ENCODE results near the gene GMCL2. TPM values are rescaled to one million over a fixed set of nuclear protein-coding genes. Genes with fewer than 3 reads are reported as not detected.

Gene GMCL2
- total and polyA plus RNA-seq, 9 of the 15 experiments (the other 6 are each of a cell fraction or from before 2014, with no cell fraction given): 0.04 TPM; not detected in 8

GRCh38 chr5:178153530-178154340 is 33.4 kb downstream of the GMCL2 start, which contains the start of gene NHP2 (continued):
- TF ChIP-seq POLR2AphosphoS5 (IDR thresholded peaks at IDR 0.05; ENCODE audit: control insufficient read depth, insufficient read depth, low read depth, low read length) (peak; percentile 53), ZNF347 (CRISPR knock-in tag; IDR thresholded peaks at IDR 0.05; ENCODE audit: low read depth) (no peak), IRF9 (tag; IDR thresholded peaks at IDR 0.05) (no peak), ZEB2 (IDR thresholded peaks at IDR 0.05) (no peak), ZFPM2 (CRISPR knock-in tag; IDR thresholded peaks at IDR 0.05) (no peak), DPF2 (IDR thresholded peaks at IDR 0.05) (no peak), MBD2 (IDR thresholded peaks at IDR 0.05; ENCODE audit: borderline replicate concordance, low read depth) (peak; percentile 85), NBN (IDR thresholded peaks at IDR 0.05; ENCODE audit: low read depth) (0 out of 2 replicates have a peak, but pooled peaks have one; percentile 74), THRB (CRISPR knock-in tag; conservative IDR thresholded peaks at IDR 0.05) (no peak), HMBOX1 (IDR thresholded peaks at IDR 0.05) (no peak), POU5F1 (IDR thresholded peaks at IDR 0.05; ENCODE audit: borderline replicate concordance, low read depth, low read length, partially characterized antibody) (peak; percentile 65), MEF2A (IDR thresholded peaks at IDR 0.05; ENCODE audit: control insufficient read depth, low read depth, low read length) (no peak), RBM22 (IDR thresholded peaks at IDR 0.05; ENCODE audit: low read depth, low read length, poor library complexity, severe bottlenecking) (peak; percentile 58), ZNF76 (CRISPR knock-in tag; IDR thresholded peaks at IDR 0.05; ENCODE audit: borderline replicate concordance) (no peak), STAT6 (CRISPR knock-in tag; IDR thresholded peaks at IDR 0.05) (no peak), RBM17 (IDR thresholded peaks at IDR 0.05; ENCODE audit: borderline replicate concordance, low read depth, low read length) (no peak), SREBF1 (IDR thresholded peaks at IDR 0.05; ENCODE audit: borderline replicate concordance, low read depth, low read length) (no peak), ZNF277 (CRISPR knock-in tag; IDR thresholded peaks at IDR 0.05; ENCODE audit: borderline replicate concordance) (no peak), PHB2 (IDR thresholded peaks at IDR 0.05; ENCODE audit: low read depth) (no peak), ZNF778 (CRISPR knock-in tag; IDR thresholded peaks at IDR 0.05) (no peak), GTF2F1 (IDR thresholded peaks at IDR 0.05; ENCODE audit: low read depth, low read length) (no peak)

All from K562 (cell line).